LNCAP (cell line): ENCODE results near the gene CHCHD3.

Source experiments
- TF ChIP-seq, protein P1 (sequence below): fragments of 450-650 bp; IDR thresholded peaks from 2 replicates; pipeline ENCODE4 v1.5.1; 2017; ENCODE audit warnings: mild to moderate bottlenecking

Gene CHCHD3

DNA sequence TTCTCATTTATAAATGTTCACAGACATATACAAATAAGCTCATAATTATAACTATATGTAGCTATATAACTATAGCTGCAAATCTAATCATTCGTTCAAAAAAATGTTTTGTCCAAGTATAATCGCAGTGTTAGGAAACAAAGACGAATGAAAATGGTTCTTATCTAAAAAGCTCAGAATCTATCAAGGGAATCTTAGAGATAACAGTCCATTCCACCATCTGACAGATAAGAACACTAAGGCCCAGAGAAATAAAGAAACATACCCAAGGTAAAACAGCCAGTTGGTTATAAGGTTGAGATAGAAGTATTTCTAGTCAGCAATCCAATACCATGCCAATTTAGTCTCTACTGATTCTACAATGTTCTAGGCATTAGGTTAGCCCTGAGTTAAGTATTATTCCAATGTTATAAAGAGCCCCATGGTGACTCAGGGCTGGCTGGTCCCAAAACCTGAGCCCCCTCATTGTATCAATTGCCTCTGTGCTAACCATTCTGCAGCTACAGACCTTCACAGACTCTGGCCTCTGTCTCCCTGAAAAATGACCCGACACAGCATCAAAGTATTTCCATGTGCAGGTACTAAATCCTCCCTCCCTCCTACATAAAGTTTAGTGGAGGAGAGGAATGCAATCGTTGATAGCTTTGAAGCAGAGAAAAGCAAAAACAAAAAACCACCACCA lies 30.0 kb downstream of the CHCHD3 start:
- TF ChIP-seq, protein P1, sequence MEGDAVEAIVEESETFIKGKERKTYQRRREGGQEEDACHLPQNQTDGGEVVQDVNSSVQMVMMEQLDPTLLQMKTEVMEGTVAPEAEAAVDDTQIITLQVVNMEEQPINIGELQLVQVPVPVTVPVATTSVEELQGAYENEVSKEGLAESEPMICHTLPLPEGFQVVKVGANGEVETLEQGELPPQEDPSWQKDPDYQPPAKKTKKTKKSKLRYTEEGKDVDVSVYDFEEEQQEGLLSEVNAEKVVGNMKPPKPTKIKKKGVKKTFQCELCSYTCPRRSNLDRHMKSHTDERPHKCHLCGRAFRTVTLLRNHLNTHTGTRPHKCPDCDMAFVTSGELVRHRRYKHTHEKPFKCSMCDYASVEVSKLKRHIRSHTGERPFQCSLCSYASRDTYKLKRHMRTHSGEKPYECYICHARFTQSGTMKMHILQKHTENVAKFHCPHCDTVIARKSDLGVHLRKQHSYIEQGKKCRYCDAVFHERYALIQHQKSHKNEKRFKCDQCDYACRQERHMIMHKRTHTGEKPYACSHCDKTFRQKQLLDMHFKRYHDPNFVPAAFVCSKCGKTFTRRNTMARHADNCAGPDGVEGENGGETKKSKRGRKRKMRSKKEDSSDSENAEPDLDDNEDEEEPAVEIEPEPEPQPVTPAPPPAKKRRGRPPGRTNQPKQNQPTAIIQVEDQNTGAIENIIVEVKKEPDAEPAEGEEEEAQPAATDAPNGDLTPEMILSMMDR: no peak

DNA sequence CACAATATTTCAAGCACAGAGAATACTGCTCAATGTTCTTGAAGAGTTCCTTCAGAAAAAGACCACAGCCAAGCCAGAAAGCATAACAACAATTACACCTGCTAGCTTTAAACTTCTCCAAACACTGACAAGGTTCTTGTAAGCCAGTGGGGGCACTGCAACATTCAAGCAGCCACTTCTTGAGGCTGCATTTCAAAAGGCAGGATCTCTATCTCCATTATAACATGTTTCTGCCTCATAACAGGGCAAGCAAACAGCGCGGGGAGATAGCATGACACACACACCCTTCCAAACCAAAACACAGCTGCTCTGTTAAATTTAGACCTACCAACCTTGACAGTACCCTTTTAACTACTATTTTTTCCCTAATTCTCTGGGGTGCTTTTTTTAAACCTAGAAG lies 30.8 kb downstream of the CHCHD3 start:
- TF ChIP-seq, protein P1: no peak; the same call in 1 of the 2 replicates

DNA sequence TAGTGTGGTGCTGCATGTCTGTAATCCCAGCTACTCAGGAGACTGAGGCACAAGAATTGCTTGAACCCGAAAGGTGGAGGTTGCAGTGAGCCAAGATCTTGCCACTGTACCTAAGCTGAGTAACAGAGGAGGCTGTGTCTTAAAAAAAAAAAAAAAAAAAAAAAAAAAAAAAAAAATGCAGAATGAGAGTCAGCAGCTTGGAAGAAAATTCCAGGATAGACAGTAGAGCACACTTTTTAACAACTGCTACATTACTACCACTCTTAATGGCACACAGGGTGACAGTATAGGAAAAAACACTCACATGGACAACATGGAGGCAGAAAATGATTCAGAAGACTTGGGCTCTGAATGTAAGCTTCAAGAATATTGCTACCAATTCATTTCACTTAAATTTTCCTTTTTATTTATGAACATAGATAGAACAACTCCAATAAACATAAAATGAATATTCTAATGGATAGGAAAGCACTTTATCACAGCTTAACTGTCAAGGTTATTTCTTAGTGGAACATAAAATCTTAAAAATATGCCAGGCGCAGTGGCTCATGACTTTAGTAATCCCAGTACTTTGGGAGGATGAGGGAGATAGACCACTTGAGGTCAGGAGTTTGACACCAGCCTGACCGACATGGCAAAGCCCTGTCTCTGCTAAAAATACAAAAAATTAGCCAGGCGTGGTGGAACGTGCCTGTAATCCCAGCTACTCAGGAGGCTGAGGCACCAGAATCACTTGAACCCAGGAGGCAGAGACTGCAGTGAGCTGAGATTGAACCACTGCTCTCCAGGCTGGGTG lies 31.5 kb downstream of the CHCHD3 start:
- TF ChIP-seq, protein P1: no peak

DNA sequence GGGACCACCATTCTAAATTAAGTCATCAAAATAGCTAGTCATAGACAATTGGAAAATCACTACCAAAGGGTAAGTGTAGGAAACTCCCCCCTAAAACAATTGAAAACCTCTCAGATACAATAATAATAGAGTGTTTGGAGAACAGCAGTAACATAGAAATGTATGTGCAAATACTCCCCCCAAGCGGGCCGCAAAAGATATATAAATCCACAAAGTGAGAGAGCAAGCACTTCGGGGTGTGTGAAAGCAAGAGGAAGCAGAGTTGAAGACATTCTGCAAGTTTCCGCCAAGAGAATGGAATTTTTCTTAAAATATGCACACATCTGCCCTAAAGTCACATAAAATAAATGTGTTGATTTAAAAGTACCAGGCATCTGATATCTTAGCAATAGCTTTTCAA lies 33.3 kb downstream of the CHCHD3 start:
- TF ChIP-seq, protein P1: no peak

DNA sequence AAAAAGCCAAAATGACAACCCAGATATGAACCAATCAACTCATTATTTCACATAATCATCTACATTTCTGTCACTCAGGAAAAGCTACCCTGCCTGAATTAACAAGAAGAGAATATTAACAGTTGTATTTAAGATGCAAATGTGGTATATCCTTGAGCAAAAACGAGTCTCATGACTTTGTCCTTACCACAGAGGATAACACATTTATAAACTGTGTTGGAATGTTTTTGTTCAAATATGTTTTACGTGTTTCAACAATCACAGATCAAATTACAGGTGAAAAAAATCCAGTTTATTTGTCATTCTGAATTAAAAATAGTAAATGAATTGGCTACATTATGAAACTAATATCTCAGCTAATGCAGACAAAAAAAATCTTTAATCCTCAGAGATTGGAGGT lies 34.6 kb downstream of the CHCHD3 start:
- TF ChIP-seq, protein P1: no peak

DNA sequence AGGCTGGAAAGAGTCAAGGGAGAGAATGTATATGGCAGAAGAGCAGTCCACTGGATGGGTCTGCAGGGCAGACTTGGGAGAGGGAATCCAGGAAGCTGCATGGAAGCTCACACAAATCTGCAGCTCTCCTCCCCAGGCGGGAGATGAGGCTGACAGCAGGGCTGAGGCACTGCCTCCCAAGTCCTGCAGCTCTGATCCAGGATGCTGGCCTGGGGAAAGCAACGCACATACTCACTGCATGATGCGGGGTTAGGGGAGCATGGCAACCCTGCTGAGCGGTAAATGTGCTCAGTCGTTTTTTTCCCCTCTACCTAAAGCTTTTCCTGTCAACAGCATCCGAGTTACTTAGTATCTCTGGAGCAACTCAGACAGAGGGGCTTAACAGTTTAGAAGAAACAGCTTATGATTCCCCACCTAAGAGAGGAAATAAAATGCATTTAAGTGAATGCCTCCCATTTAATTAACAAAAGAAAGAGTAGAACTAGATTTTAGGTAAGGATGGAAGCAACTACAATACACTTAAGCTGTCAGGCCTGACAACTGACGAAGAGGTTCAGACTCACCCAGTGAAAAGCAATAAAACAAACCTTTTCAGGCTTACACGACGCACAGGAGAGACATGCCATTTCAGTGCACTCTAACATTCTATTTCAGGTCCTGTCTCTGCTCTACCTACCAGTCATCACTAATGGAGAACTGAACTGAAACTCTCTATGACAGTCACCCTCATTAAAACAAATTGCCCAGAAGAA lies 37.0 kb downstream of the CHCHD3 start:
- TF ChIP-seq, protein P1: no peak

DNA sequence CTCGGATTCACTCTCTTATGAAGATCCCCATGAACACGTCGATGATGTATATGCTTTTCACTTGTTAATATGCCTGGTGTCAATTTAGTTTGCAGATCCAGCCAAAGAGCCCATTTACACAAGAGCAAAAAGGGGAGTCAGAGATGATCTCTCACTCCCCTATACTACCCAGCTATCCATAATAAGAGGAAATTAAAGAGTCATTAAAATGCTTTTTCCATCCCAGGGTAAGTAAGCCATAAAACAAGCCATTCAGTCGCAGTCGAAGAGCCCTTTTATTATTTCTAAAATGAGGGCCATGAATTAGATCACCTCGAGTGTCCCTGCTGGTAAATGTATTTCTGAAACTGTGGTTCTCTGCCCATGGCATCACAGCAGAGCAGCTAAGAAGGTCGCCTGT lies 41.2 kb downstream of the CHCHD3 start:
- TF ChIP-seq, protein P1: no peak
